ENCODE results near the gene RPL10A.
"Not testable (repeated sequence)": the region's sequence is repeated elsewhere in the genome, so short reads cannot be mapped to it uniquely, and the experiment has no call there.

Gene RPL10A

DNA sequence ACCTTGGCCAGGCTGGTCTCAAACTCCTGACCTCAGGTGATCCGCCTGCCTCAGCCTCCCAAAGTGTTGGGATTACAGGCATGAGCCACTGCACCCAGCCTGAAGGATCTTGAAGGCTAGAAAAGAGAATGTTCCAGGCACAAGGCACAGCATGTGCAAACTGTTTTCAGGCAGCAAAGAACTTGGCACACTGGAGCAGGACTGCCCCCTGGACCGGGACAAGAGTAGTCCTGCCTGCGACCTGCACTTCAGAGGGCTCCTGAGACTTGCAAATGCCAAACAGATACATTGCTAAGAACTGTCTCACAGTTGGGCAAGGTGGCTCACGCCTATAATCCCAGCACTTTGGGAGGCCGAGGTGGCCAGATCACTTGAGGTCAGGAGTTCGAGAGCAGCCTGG lies 47.7 kb downstream of the RPL10A start:
- DNase-seq = not testable (repeated sequence)

DNA sequence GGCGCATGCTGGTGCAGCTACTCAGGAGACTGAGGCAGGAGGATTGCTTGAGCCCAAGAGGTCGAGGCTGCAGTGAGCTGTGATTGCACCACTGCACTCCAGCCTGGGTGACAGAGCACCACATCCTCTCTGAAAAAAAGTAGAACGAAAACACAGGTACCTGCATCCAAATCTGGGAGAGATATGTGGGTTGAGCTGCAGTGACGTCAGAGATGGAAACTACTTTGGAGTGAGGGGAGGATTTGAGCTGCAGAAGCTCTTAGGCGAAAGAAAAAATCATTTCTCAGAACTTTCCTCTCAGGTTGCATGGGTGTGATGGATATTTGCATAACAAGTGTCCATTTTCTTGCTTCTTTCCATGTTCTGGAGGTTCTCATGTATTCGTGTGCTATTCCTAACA lies 48.5 kb downstream of the RPL10A start:
- no peak for DNase-seq

DNA sequence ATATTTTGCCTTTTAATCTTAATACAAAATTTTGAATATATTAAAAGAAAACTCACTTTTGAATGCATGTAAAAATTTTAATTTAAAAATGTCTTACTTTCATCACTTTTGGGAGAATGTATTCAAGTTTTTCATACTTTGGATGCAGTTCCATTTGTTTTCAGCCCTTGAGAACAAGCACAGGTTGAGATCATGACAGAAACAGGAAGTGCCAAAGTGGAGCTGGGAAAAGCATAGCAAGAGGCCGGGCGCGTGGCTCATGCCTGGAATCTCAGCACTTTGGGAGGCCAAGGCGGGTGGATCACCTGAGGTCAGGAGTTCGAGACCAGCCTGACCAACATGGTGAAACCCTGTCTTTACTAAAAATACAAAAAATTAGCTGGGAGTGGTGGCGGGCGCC lies 49.8 kb downstream of the RPL10A start:
- not testable (repeated sequence) for DNase-seq

DNA sequence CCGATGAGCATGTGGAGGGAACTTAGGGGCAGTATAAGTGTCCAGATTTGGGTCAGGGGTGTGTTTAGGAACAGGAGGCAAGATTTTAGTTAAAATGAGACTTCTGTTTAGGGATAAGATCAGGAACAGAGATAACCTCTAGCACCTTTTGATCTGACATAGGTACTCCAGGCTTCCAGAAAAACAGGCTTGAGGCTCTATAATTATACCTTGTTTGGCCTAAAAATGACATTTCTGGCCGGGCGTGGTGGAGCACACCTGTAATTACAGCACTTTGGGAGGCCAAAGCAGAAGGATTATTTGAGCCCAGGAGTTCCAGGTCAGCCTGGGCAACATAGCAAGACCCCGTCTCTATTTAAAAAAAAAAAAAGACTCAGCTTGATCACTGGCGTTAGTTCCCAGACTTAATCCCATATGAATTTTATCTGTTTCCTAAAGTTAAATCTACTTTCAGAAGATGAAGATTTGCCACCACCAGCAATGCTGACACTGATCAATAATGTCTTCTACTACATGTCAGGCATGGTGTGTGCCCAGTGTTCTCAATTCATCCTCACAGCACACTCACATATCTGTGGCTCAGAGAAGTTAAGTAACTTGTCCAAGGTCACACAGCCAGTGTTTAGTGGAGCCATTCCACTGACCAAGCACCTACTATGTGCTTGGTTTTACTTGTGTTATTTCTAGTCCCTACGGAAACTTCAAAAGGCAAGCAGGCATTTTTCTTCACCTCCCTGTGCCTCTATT lies 50.5 kb downstream of the RPL10A start:
- no peak for DNase-seq

DNA sequence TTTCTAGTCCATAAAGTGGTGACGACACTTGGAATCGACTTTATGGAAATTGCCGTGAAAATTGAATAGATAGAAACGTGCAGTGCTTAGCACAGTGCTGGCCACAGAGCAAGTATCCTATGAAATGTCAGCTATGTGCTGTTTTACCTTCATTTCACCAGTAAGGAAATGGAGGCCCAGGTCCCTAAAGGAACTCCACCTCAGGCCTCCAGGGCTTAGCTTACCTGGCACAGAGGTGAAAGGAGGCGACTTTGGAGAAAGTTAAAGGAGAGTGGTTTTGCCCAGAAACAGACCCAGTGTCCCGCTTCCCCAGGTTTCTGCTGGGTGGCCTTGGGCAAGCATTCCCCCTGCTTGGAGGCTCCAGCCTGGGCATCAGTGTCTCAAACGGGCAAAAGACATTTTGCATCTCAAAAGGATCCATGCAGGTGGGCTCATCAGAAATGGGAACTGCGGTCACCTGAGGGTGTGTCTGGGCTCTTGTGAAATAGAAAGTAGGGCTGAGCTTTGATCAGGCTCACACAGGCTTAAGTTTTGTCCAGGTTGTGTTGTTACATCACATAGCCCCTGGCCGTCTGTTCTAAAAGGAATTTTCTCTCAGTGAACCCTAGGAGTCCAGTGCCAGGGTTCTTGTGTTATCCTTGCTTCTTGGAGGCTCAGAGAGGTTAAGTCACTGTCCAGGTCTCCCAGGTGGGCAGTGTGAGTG lies 51.3 kb downstream of the RPL10A start:
- DNase-seq = no peak
